H4 (cell line): ENCODE data around the gene KRTAP10-11. TPM values are rescaled to one million over a fixed set of nuclear protein-coding genes. Genes with fewer than 3 reads are reported as not detected.
"Not testable (repeated sequence)": the region's sequence is repeated elsewhere in the genome, so short reads cannot be mapped to it uniquely, and the experiment has no call there.

ENCODE experiments used
- DNase-seq: peaks from one replicate; pipeline ENCODE4 v3.0.0-alpha.2; 2015; ENCODE audit warnings: low spot score
- total RNA-seq: library from RNA; depleted of rRNA; stranded (reverse); fragments of >200 nt; shearing (Covaris generic); gene quantifications from 2 replicates; pipeline ENCODE4 v1.2.3, GENCODE V29; 2014; rRNA removed

KRTAP10-11 gene
- not detected in 2 replicates for total RNA-seq

GRCh38 chr21:44646366-44647221 is at the start of gene KRTAP10-11:
Gene KRTAP10-11 (plus strand): TSS chr21:44646414. CDS start chr21:44646459, 45 bp downstream.
- not testable (repeated sequence) for DNase-seq

DNA sequence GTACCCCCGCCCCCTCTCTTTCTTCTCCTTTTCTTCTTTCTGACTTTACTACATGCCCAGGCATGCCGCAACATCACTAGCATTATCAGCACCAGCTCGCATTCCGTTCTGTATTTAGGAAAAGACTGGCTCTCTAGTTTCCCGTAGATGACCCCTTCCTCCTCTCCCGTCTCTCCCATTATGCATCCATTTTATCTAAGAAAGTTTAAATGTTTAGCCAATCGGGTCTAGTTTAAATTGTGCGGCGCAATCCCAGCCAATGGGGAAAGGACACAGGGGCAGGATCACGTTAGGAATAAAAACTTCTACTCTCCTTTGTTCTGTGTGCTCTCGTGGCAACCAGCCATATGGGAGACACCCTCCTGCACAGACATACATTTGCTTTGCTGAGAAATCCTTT is 48.2 kb upstream of the KRTAP10-11 start:
- DNase-seq: no peak

- no peak for DNase-seq
These were observed 46.8 kb upstream of the KRTAP10-11 start for GRCh38 chr21:44599264-44600029.

GRCh38 chr21:44600118-44600978 is 45.9 kb upstream of the KRTAP10-11 start, which contains the start of gene KRTAP10-7:
Gene KRTAP10-7 (plus strand): TSS chr21:44600597. CDS start chr21:44600622, 25 bp downstream.
- not testable (repeated sequence) for DNase-seq

DNA sequence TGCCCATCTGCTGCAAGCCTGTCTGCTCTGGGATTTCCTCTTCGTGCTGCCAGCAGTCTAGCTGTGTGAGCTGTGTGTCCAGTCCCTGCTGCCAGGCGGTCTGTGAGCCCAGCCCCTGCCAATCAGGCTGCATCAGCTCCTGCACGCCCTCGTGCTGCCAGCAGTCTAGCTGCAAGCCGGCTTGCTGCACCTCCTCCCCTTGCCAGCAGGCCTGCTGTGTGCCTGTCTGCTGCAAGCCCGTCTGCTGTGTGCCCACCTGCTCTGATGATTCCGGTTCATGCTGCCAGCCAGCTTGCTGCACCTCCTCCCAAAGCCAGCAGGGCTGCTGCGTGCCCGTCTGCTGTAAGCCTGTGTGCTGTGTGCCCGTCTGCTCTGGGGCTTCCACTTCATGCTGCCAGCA is 45.1 kb upstream of the KRTAP10-11 start:
- DNase-seq: not testable (repeated sequence)

GRCh38 chr21:44601596-44602462 is 44.4 kb upstream of the KRTAP10-11 start:
- DNase-seq: no peak

DNA sequence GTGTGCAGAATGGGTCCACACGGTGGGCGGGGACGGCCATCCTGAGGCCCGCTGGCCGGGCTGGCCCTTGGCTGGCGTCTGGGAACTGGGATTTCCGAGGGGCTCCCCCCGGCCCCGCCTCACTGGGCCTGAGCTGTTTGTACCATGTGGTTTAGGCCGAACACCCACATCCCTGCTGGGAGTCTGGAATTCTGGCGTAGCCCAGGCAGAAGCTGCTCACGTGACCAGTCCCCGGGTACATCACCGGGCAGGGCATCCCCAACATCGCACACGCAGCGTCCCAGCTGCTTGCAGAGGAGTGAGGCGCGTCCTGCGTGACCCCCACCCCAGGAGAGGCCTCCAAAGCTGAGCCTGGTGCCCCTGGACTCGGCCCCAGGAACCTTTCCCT is 43.8 kb upstream of the KRTAP10-11 start:
- no peak for DNase-seq

DNA sequence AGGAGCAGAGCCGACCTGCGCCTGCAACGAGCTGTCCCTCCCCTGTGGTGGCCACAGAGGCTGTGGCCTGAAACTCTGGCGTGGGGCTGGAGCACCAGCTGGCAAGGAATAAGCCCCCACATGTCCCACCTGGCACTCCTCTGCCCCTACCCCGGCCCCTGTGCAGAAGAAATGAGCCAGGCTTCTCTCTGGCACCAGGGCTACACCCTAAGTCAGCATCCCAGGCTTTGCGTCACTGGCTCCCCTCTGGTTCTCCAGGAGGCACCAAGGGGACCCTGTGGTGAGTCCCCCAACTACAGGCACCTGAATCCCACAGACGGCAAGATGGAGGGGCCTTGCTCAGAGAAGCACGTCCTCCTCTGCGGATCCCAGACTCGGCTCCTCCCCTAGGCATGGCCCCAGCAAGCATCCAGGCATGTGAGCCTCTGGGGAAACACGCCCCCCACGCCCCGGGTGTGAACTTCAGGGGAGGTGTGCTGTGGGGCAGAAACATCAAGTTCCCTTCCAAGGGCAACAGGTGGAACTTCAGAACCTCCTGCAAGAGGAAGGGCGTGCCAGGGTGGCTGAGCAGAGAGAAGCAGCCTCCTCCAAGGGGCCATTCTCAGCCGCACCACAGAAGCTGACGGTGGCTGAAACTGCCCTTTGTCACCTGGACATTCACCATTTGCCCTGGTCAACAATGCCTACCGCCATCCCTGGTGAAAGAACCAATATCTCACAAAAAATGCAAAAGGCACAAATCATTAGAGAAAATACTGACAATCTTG is 42.9 kb upstream of the KRTAP10-11 start:
- no peak for DNase-seq

DNA sequence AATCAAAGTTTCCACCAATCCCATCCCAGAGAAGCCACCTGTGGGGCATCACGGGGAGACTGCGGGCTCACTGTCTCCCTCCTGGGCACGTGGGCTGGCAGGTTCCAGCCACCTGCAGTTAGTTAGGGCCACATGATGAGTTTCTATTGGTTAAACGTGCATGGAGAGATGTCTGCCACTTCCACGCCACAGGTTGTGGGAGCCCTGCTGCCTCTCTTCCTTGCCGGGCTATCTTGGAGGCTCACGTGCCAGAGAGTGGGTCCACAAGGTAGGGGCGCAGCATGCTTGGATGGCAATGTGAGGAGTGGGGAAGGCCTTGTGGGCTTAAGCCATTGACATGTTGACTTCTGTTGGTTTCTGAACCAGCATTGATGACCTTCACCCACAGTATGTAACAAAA is 42.3 kb upstream of the KRTAP10-11 start:
- DNase-seq: no peak

DNA sequence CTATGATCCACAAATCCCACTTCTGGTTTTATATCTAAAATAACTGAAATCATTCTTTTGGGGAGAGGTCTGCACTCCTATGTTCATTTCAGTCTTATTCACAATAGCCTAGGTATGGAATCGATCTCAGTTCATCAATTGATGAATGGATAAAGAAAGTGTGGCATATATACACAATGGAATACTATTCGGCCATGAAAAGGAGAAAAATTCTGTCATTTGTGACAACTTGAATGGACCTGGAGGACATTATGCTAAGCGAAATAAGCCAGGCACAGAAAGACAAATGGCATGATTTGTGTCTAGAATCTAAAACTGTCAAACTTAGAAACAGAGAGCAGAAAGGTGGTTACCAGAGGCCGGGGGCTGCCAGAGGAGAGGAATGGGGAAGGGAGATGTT is 39.7 kb upstream of the KRTAP10-11 start:
- DNase-seq: no peak

DNA sequence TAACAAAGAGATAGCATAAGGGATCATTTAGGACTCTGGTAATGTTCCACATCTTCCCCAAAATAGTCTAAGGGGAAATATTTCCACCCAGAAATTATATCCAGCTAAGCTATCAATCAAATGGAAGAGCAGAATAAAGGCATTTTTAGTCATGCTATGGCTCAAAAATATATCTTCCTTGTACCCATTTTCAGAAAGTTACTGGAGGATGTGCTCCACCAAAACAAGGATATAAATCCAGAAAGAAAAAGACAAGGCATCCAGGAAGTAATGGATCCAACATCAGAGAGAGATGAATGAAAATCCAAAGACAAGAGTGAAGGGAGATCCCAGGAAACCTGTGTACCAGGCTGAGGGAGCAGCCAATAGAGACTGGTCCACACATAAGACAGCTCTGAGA is 37.0 kb upstream of the KRTAP10-11 start:
- no peak for DNase-seq

DNA sequence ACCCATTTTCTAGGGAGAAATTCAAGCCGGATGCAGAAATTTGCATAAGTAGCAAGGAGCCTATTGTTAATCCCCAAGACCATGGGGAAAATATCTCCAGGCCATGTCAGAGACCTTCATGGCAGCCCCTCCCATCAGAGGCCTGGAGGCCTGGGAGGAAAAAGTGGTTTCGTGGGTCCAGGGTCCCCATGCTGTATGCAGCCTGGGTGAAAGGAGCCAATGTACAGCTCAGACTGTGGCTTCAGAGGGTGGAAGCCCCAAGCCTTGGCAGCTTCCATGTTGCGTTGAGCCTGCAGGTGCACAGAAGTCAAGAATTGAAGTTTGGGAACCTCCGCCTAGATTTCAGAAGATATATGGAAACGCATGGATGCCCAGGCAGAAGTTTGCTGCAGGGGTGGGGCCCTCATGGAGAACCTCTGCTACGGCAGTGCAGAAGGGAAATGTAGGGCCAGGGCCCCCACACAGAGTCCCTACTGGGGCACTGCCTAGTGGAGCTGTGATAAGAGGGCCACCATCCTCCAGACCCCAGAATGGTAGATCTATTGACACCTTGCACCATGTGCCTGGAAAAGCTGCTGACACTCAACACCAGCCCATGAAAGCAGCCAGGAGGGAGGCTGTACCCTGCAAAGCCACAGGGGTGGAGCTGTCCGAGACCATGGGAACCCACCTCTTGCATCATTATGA is 35.9 kb upstream of the KRTAP10-11 start:
- DNase-seq: not testable (repeated sequence)

GRCh38 chr21:44611551-44611950 is 34.7 kb upstream of the KRTAP10-11 start:
- DNase-seq: no peak

DNA sequence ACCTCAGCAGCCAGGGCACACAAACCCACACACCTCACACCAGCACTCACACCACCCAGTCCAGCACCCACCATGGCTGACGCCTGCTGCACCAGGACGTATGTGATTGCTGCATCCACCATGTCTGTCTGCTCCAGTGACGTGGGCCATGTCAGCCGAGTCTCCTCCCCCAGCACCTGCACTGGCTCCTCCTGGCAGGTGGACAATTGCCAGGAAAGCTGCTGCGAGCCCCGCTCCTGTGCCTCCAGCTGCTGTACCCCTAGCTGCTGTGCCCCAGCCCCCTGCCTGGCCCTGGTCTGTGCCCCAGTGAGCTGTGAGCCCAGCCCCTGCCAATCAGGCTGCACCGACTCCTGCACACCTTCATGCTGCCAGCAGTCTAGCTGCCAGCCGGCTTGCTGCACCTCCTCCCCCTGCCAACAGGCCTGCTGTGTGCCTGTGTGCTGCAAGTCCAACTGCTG is 34.2 kb upstream of the KRTAP10-11 start, which contains the start of gene KRTAP10-8:
Gene KRTAP10-8, plus strand, starts transcription at position 51 of the 458 bp plus-strand sequence. Its CDS starts 22 bp downstream, at position 73.
- DNase-seq: no peak

- no peak for DNase-seq
These were observed 33.5 kb upstream of the KRTAP10-11 start for GRCh38 chr21:44612669-44613229.

GRCh38 chr21:44613386-44614155 is 32.6 kb upstream of the KRTAP10-11 start:
- DNase-seq: no peak

GRCh38 chr21:44614161-44614631 is 32.0 kb upstream of the KRTAP10-11 start:
- DNase-seq: no peak

DNA sequence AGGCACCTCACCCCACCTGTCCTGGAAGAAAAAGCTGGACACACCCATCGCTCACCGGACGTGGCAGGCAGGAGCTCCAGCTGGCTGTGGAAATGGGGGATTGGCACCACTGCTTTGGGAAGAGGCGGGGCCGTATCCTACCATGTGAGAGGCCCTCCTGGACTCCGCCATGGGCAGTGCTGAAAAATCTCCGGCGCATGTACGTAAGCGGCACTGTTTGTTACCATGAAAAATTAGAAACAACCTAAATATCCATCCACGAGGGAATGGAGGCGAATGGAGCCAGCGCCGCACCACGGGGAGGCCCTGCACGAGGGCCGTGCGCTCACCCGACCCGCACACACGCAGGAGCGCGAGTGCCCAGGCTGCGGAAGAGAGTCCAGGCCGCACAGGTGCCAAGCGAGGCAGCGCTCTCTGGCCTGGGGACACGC is 31.2 kb upstream of the KRTAP10-11 start:
- DNase-seq: no peak
